Skin epidermis (tissue), 12 donors: ENCODE results near the gene GPR137B.
"Not testable (repeated sequence)": the region's sequence is repeated elsewhere in the genome, so short reads cannot be mapped to it uniquely, and the experiment has no call there.

Experiments
- H3K27ac ChIP-seq, 21 experiments: fragments of 200-600 bp; sonication (generic) in 11 of 21; one replicate each; pipeline ENCODE4 v1.5.0; 2020; ENCODE audit warnings: mild to moderate bottlenecking in 3 of 21, inconsistent platforms in 2 of 21, moderate library complexity in 2 of 21
- H3K4me3 ChIP-seq, 7 experiments: fragments of 200-600 bp; sonication (generic) in 2 of 7; one replicate each; pipeline ENCODE4 v1.5.0; 2020; ENCODE audit warnings: inconsistent platforms in 2 of 7, mild to moderate bottlenecking in 2 of 7, moderate library complexity in 1 of 7

Gene GPR137B

GRCh38 chr1:236142253-236143103, at the start of gene GPR137B:
Gene GPR137B, plus strand, starts transcription at chr1:236142539. Its CDS starts 84 bp downstream, at chr1:236142623.
- H3K27ac ChIP-seq = peak within 1 kb of the TSS; percentile 48 to 90 (median 77)
- peak within 1 kb of the TSS; percentile 51 to 75 (median 67) for H3K4me3 ChIP-seq

DNA sequence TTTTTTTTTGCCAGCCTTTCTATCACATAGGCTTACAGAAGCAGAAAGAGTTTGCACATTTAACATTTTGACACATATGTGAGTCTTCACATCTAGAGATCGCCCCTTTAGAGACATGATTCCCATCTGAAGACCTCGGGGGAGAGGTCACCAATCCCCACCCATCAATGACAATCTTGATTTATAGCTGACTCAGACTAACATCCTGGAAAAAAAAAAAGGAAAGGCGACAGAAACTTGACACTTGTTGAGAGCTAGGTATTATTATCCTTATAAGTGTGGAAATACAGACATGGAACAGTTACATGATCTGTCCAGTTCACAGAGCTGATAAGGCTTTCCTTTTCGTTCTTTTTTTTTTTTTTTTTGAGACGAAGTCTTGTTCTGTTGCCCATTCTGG, 49.4 kb upstream of the GPR137B start:
- Histone ChIP-seq H3K27ac (no peak overlapping the region), H3K4me3 (no peak overlapping the region)

- H3K27ac ChIP-seq = no peak overlapping the region
- no peak overlapping the region for H3K4me3 ChIP-seq
Observed at GRCh38 chr1:236095705-236096520, 46.4 kb upstream of the GPR137B start.

- peak overlapping the region in 6 of 21 experiments; percentile 1 to 59 (median 16) for H3K27ac ChIP-seq
- H3K4me3 ChIP-seq = not testable (repeated sequence)
Observed at GRCh38 chr1:236096660-236097482, 45.5 kb upstream of the GPR137B start.

- Histone ChIP-seq H3K4me3 (no peak overlapping the region), H3K27ac (no peak overlapping the region)
Observed at GRCh38 chr1:236098267-236098666, 44.1 kb upstream of the GPR137B start.

DNA sequence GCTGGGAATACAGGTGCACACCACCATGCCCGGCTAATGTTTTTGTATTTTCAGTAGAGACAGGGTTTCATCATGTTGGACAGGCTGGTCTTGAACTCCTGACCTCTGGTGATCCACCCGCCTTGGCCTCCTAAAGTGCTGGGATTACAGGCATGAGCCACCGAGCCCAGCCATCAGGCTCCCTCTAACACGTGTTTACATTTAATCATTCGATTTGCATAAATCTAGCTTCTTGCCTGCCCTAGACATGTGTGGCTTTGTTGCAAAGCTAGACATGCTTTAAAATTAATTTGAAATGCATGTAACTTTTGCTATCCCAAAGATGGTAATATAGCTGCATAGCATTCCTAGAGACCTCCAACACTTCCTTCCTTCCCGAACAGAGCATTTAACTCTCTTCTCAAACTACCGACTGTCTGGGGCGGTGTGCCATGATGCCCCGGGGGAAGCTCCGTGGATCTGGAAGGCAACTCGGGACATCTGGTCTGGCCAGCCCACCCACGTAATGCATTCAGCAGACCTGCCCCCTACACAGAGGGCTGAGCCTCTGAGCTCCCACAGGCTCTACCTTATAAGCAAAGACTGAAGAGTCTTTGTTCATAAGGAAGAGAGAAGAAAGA, 42.9 kb upstream of the GPR137B start:
- peak overlapping the region in 2 of 21 experiments; percentile 74 to 86 for H3K27ac ChIP-seq
- H3K4me3 ChIP-seq = no peak overlapping the region

GRCh38 chr1:236100799-236101198, 41.5 kb upstream of the GPR137B start:
- no peak overlapping the region for H3K4me3 ChIP-seq
- H3K27ac ChIP-seq = peak overlapping the region in 1 of 21 experiments; percentile 86

- H3K4me3 ChIP-seq = no peak overlapping the region
- peak overlapping the region in 1 of 21 experiments; percentile 86 for H3K27ac ChIP-seq
Observed at GRCh38 chr1:236101233-236102200, 40.8 kb upstream of the GPR137B start.

- H3K27ac ChIP-seq = no peak overlapping the region
- no peak overlapping the region for H3K4me3 ChIP-seq
Observed at GRCh38 chr1:236102611-236103010, 39.7 kb upstream of the GPR137B start.

GRCh38 chr1:236103059-236103458, 39.3 kb upstream of the GPR137B start:
- Histone ChIP-seq H3K27ac (no peak overlapping the region), H3K4me3 (no peak overlapping the region)

DNA sequence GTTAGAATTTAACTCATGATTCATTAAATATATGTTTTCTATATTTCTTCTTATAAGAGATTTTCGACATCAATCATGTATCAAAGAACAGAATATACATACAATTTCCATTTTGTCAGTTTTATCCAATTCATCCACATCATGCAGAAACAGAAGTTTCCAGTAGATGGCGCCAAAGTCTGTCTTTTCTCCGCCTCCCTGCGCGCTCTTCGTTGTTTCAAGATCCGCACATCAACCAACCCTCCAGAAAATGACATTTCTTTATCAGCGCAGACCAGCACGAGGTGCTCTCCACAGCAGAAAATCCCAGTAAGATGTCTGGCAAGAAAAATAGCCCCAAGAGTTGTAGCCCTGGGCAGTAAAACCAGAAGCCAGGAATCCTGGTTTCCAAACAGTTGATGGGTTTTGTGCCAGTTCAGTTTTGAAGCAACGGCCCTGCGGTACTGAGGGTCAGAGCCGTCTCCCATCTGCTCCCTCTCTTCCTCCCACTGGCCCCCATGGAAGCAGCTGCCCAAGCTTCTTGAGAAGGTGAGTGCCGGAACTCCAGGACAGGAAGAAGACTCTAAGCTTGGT, 38.6 kb upstream of the GPR137B start:
- no peak overlapping the region for H3K4me3 ChIP-seq

GRCh38 chr1:236107121-236107907, 35.0 kb upstream of the GPR137B start:
- Histone ChIP-seq H3K4me3 (no peak overlapping the region), H3K27ac (no peak overlapping the region)

More for the DNA sequence above, 38.6 kb upstream of the GPR137B start:
- no peak overlapping the region for H3K27ac ChIP-seq

- H3K4me3 ChIP-seq = no peak overlapping the region
- H3K27ac ChIP-seq = no peak overlapping the region
Observed at GRCh38 chr1:236108027-236108648, 34.2 kb upstream of the GPR137B start.

GRCh38 chr1:236110137-236110536, 32.2 kb upstream of the GPR137B start:
- H3K27ac ChIP-seq = no peak overlapping the region
- no peak overlapping the region for H3K4me3 ChIP-seq

- H3K4me3 ChIP-seq = no peak overlapping the region
- no peak overlapping the region for H3K27ac ChIP-seq
Observed at GRCh38 chr1:236111527-236112331, 30.6 kb upstream of the GPR137B start.

- no peak overlapping the region for H3K27ac ChIP-seq
- no peak overlapping the region for H3K4me3 ChIP-seq
Observed at GRCh38 chr1:236112332-236112627, 30.1 kb upstream of the GPR137B start.
